Measurements from ENCODE around the gene TMEM63C.

Gene TMEM63C

DNA sequence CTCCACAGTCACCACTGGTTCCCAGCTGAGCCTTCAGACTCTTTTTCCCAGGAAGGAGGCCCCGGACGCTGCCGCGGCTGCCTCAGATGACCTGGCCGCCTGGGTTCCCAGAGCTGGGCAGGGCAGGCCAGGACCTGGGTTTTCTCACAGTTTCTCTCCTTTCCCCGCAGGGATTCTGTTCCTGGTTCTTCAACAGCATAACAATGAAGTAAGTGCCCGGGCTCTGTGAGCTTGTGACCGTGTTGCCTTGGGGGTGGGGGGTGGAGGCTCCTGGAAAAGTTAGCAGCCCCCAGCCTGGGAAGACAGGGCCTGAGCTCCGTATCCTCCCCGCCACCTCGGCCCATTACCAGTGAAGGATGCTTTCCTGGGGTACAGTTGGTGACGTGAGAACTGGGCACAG is 43.7 kb downstream of the TMEM63C start:
- no peak for DNase-seq

DNA sequence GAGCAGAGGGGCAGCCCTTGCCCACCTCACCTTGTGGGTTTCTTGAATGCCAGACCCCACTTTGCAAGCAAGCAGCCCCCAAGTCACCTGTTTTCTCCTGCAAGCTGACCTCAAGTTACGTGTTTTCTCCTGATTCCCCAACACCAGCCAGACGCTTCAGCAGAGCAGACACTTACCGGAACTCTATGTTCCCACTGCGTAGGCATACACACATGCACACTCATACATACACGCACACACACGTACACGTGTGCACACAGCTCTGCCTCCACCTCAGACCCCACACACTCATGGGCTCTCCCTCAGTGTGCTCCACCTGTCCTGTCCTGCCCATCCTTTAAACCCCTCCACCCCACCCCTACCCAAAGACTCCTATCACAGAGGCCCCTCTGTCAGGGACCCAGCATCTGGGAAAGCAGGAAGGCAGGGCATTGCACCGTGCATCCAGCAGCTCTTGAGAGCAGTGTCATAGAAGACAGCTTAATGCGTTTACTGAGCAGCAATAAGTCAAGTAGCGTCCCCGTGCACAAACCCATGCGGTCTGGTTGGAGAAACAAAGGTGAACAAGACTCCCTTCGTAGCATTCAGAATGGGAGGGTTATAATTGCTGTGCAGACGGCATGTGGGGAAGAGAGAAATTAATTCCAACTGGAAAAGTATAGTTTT is 44.4 kb downstream of the TMEM63C start:
- DNase-seq, result no peak

DNA sequence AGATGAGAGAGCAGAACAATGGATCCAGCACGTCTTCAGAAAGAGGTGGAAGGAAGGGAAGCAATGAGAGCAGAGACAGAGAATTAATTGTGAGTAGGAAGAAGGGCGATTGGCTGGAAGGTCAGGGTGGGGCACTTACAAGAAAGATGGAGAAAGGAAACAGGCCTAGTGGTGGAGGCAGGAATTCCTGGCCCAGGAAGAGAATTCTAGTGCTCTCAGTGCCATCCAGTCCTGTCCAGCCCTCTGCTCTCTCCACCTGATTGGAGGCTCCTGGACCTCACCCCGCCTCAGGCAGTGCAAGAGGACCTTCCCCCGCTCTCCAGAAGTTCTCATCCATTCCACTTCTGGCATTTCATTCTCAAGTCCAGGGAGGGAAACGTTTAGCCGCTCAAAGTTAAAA is 46.5 kb downstream of the TMEM63C start:
- DNase-seq, result no peak

- DNase-seq, result no peak
Measured at GRCh38 chr14:77230914-77231313, 49.3 kb downstream of the TMEM63C start.

DNA sequence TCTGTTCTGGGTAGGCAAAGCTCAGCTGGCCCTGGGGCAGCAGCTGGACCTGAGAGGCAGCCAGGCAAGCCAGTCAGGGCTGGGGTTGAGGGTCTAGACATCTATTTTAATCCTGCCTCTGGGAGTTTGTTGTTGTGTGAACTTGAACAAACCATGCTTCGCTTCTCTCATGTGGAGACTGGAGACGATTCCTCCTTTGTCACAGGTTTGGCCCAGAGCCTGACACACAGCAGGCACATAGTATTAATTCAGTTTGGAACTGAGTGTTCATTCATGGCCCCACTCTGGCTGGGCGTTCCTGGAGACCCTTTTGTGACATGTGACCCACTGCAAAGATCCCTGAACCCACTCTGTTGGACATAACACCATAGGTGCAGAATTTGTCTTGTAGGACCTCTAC is 50.1 kb downstream of the TMEM63C start:
- no peak for DNase-seq

DNA sequence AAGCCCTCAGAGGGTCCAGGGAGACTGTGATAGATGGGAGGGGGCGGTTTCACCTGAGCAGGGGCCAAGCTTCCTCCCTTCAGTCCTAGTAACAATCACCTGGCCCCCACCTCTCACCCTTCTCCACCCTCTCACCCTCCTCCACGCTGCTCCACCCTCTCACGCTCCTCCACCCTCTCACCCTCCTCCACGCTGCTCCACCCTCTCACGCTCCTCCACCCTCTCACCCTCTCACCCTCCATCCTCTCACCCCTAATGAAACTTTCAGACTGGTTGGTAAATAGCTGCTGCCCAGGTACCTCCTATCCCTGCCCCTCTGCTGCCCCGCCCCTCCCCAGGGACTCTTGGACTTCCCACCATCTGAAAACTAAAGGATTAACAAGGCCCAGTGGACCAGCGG is 55.2 kb downstream of the TMEM63C start:
- DNase-seq, result no peak

GRCh38 chr14:77238356-77238755 is 56.8 kb downstream of the TMEM63C start:
- DNase-seq, result no peak

DNA sequence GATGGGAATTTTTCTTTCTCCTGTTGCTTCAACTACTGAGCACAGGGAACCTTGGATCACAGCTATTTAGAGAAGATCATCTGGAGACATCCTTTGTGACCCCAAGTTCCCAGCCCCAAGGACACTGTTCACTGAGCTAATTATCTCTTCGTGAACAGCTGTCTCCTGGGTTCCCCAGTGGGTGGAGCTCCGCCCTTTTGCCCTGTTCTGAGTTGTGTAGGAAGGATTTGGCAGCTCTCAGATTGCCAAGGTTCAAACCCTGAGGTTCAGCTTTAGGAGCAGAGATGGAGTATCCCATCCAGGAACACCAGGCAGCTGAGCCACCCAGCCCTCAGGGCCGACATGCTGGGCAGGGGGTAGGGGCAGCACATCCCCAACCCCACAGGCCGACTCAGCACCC is 57.4 kb downstream of the TMEM63C start:
- DNase-seq, result no peak

DNA sequence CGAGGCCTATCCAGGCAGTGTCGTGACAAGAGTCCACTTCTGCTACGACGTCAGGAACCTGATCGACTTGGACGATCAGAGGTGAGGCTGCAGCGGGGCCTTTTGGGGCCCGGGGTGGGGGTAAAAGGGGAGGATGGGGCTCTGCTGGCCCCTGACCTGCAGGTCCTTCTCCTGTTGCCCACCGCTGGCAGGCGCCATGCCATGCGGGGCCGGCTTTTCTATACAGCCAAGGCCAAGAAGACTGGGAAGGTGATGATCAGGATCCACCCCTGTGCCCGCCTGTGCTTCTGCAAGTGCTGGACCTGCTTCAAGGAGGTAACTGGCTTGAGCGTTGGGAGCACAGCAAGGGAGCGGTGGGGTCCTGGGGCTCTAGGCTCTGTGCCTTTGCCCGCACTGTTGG is 57.8 kb downstream of the TMEM63C start:
- no peak for DNase-seq

GRCh38 chr14:77240336-77240915 is 58.8 kb downstream of the TMEM63C start:
- DNase-seq, result no peak

DNA sequence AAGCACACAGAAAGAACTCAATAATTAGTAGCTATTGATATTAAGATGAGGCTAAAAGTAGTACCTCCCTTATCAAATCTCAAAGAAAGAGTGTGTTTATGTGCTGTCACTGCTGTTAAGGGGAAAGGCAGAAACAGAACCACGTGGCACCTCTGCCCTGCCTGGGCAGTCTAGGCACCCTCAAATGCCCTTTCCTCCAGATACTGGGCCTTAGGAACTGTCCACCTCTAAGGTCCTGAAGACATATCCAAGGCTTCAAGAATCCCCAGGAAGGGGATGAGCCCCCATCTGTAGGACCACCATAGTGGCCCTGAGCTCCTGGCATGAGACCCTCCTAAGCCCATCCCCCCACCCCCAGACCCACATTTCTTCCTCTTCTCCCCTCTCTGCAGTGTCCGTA is 60.4 kb downstream of the TMEM63C start:
- no peak for DNase-seq

DNA sequence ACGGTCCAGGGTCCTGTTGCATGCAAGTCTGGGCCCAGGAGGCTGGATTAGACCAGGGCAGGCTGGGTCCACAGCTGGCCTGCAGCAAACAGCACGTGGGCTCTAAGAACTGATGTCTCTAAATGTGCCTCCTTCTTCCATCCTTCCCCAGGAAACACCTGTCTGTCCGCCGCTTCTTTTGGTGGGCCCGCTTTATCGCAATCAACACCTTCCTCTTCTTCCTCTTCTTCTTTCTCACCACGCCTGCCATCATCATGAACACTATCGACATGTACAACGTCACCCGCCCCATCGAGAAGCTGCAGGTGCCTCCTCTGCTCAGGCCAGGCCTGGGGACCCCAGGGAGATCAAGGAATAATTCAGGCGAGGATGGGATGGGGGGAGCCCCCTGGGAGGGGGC is 61.2 kb downstream of the TMEM63C start:
- DNase-seq, result no peak

- no peak for DNase-seq
Measured at GRCh38 chr14:77243853-77244252, 62.3 kb downstream of the TMEM63C start.

GRCh38 chr14:77245820-77246219 is 64.2 kb downstream of the TMEM63C start:
- no peak for DNase-seq

- no peak for DNase-seq
Measured at GRCh38 chr14:77246784-77247183, 65.2 kb downstream of the TMEM63C start.

- no peak for DNase-seq
Measured at GRCh38 chr14:77248666-77249065, 67.1 kb downstream of the TMEM63C start.

DNA sequence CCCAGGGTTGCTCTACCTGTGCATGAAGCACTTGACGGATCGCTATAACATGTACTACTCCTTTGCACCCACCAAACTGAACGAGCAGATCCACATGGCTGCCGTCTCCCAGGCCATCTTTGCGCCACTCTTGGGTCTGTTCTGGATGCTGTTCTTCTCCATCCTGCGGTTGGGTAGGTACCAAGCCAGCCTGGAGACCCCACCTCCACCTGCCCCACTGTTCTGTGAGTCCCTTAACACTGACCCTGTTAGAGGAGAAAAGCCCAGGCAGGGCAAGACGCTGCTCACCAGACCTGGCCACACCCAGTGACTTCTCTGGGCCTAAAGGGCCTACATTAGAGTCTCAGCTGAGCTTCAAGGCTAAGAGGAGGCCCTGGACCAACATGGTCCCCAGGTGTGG is 67.7 kb downstream of the TMEM63C start:
- no peak for DNase-seq

- DNase-seq, result no peak
Measured at GRCh38 chr14:77250927-77251326, 69.3 kb downstream of the TMEM63C start.

- DNase-seq, result no peak
Measured at GRCh38 chr14:77251870-77252269, 70.3 kb downstream of the TMEM63C start.

DNA sequence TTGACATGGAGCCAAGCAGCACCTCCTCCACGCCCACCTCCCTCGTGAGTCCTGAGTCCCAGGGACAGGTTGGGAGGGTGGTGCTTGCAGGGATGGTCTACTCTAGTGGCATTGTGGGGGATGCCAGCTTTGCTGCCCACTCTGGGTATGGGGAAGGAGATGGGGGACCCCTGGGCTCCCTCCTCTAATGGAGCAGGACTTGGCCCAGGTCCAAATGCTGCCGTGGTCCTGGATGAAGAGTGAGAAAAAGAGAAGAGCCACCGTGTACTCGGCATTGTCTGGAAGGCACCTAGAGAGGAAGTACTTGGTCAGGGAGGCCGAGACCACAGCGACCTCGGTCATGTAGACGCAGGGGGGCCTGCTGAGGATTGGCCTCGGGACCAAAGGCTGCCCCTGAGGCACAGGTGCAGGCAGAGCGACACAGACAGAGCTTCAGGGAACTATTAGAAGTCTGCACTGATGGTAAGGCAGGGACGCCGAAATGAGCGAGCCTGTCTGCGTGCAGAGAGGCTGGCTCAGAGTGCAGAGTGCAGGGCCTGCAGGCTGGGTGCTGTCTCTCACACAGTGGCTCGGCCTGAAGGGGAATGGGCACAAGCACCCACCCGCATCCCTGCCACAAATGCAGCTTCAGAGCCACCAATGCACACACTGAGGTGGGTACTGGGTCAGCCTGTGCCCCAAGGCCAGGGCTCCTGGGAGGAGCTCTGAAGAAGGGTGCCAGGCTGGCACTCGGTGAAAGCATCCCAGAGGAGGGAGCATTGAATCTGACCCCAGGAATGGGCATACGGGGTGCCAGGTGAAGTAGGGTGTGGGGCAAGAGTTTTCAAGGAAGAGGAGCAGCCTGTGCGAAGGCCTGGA is 72.0 kb downstream of the TMEM63C start:
- no peak for DNase-seq

DNA sequence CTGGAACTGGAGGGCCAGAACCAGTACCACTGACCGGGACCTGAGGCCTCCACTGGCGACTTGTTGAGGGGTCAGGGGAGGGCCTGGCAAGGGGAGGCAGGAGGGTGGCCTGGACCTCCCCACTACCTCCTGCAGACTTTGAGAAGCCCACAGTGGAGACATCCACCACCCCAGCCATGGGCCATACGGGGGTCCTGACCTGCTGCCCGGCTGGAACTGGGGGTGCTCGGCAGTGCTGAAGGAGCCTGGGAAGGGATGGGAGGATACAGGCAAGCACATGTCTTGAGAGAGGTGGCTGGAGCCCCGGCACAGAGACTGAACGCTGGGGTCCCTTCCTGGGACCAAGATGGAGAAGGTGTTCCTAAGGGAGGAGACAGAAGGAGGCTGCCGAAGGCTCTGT is 75.1 kb downstream of the TMEM63C start:
- no peak for DNase-seq

- DNase-seq, result no peak
Measured at GRCh38 chr14:77257700-77258099, 76.1 kb downstream of the TMEM63C start.

- DNase-seq, result no peak
Measured at GRCh38 chr14:77258566-77258965, 77.0 kb downstream of the TMEM63C start.

DNA sequence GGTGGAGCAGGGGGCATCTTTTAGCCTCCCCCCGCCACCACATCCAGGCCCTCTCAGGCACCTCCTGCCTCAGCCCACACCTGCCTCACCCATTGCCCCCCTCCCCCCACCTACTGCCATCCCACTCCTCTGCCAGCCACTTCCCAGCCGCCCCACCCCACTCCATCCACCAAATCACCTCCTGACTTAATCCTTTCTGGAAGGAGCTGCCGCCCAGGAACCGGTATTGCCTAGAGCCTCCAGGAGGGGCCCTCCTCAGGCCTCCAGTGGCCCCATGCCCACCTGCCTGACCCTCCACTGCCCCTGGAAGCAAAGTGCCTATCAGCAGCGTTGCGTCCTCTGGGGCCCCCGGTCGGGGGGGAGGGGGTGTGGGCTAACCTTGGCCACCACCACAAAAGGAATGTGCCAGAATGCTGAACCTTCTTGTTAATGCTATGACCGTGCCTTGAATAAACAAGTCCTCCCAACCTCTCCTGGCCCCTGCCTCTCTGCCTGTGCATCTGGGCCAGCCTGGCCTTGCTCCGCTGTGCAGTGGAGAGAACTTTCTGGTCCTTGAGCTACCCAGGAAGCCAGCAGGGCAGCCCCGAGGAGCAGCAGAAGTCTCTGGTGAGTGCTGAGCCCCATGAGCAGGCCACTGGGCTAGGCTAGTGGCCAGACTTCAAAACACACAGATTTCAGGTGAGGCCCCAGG is 77.6 kb downstream of the TMEM63C start:
- no peak for DNase-seq
